ENCODE measurements around the gene ACAP2.

ACAP2 gene

DNA sequence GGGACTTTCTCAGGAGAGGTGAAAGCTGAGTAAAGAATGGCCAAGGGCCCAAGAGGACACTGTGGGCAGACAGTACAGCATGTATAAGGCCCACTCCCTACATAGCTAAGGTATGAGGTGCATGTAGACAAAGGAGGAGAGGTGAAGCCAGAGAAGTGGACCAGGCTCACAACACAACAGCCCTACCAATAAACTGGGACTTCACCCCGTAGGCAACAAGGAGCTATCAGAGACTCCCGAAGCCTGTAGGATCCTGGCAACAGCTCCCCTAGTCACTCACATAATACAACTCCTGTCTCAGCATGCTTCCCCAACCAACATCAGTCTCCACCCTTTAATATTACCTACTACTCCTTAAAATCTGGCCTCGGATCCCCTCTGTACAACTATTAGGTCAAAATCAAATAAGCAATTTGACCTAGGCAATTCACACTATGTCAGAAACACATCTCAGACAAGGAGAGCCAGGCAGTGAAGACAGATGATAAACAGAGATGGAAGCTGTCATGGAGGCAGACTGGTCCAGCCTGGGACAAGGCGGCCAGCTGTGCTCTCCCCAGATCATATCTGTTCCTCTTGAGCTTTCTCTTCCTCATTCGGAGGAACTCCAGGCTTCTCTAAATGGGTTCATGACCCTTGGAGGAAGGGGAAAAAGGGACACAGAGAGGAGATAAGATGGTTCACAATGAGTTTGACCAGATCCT is 173.3 kb downstream of the ACAP2 start:
- Histone ChIP-seq H3K4me3 (ENCODE audit: severe bottlenecking) (peak overlapping the region; percentile 91), H3K36me3 (ENCODE audit: low read depth) (no peaks in the 10 kb centered on the region; the same call in 1 of the 2 replicates), H3K4me1 (ENCODE audit: insufficient read depth, poor library complexity, severe bottlenecking) (peaks cover 7% of the 10 kb centered on the region), H3K27me3 (ENCODE audit: insufficient read depth, poor library complexity, severe bottlenecking) (no peaks in the 10 kb centered on the region), H3K27ac (ENCODE audit: poor library complexity, severe bottlenecking) (no peak overlapping the region), H3K9me3 (ENCODE audit: severe bottlenecking) (no peaks in the 10 kb centered on the region)
- DNase-seq (ENCODE audit: low spot score) (no peak), ATAC-seq (ENCODE audit: low read depth) (no peak)
- TF ChIP-seq, protein P1, sequence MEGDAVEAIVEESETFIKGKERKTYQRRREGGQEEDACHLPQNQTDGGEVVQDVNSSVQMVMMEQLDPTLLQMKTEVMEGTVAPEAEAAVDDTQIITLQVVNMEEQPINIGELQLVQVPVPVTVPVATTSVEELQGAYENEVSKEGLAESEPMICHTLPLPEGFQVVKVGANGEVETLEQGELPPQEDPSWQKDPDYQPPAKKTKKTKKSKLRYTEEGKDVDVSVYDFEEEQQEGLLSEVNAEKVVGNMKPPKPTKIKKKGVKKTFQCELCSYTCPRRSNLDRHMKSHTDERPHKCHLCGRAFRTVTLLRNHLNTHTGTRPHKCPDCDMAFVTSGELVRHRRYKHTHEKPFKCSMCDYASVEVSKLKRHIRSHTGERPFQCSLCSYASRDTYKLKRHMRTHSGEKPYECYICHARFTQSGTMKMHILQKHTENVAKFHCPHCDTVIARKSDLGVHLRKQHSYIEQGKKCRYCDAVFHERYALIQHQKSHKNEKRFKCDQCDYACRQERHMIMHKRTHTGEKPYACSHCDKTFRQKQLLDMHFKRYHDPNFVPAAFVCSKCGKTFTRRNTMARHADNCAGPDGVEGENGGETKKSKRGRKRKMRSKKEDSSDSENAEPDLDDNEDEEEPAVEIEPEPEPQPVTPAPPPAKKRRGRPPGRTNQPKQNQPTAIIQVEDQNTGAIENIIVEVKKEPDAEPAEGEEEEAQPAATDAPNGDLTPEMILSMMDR (IDR thresholded peaks at IDR 0.05; ENCODE audit: poor library complexity, severe bottlenecking) = no peak

DNA sequence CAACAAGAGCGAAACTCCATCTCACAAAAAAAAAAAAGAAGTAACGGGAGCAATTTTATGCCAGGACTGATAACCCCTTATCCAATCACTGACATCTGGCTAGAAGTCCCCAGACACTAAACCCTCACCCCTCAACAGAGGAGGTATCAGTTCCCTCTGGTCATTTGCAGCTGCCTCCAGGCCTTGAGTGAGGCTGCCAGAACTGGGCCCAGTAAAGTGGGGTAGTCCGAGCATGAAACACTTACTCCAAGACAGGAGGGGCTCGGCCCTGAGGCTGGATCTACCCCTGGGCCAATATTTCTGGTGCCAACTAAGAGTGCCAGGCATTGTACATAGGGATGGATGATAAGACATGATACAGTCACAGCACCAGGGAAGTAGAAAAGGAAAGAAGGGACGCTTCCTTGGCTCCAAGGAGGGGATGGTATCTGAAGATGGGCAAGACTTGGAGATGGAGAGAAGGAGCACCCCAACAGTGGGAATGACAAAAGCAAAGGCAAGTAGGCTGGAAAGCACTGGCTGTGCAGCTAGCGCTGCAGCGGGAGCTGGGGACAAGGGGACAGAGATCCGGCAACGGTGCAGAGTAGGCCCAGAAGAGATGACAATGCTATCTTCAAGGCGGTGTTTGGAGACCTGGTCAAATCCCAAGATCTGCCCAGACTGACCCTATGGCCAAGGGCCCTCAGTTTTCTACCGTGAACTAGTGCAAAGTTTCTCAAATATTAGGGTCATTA is 174.1 kb downstream of the ACAP2 start:
- no peaks in the 10 kb centered on the region for H3K9me3 ChIP-seq (ENCODE audit: severe bottlenecking)
- peaks cover 7% of the 10 kb centered on the region for H3K4me1 ChIP-seq (ENCODE audit: insufficient read depth, poor library complexity, severe bottlenecking)
- TF ChIP-seq, protein P1 (IDR thresholded peaks at IDR 0.05; ENCODE audit: poor library complexity, severe bottlenecking) = no peak
- no peak overlapping the region for H3K4me3 ChIP-seq (ENCODE audit: severe bottlenecking)
- no peaks in the 10 kb centered on the region for H3K27me3 ChIP-seq (ENCODE audit: insufficient read depth, poor library complexity, severe bottlenecking)
- no peak overlapping the region for H3K27ac ChIP-seq (ENCODE audit: poor library complexity, severe bottlenecking)
- ATAC-seq (ENCODE audit: low read depth) (no peak), DNase-seq (ENCODE audit: low spot score) (no peak)
- H3K36me3 ChIP-seq (ENCODE audit: low read depth) = no peaks in the 10 kb centered on the region; the same call in 1 of the 2 replicates

DNA sequence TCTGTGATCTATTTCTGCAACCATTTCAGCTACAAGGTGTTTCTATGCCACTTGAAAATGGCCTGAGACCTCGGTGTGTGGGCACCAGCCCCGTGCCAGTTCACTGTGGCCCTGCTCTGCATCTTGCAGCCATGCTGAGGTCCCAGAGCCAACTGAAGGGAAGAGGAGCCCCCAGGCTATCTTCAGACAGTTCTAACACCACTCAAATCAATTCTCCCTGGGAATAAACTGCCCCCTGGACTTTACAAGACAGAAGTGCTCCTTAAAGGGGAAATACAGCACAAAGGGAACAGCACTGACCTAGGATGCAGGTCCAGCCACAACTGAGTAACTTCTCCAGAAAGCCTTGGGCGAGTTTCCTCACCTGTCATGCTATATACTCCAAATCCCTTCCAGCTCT is 175.7 kb downstream of the ACAP2 start:
- DNase-seq (ENCODE audit: low spot score) (no peak), ATAC-seq (ENCODE audit: low read depth) (no peak)
- H3K4me3 ChIP-seq (ENCODE audit: severe bottlenecking) = no peak overlapping the region
- no peaks in the 10 kb centered on the region; the same call in 1 of the 2 replicates for H3K36me3 ChIP-seq (ENCODE audit: low read depth)
- no peaks in the 10 kb centered on the region for H3K27me3 ChIP-seq (ENCODE audit: insufficient read depth, poor library complexity, severe bottlenecking)
- H3K9me3 ChIP-seq (ENCODE audit: severe bottlenecking) = no peaks in the 10 kb centered on the region
- TF ChIP-seq, protein P1 (IDR thresholded peaks at IDR 0.05; ENCODE audit: poor library complexity, severe bottlenecking) = no peak
- H3K27ac ChIP-seq (ENCODE audit: poor library complexity, severe bottlenecking) = no peak overlapping the region
- H3K4me1 ChIP-seq (ENCODE audit: insufficient read depth, poor library complexity, severe bottlenecking) = peaks cover 7% of the 10 kb centered on the region

DNA sequence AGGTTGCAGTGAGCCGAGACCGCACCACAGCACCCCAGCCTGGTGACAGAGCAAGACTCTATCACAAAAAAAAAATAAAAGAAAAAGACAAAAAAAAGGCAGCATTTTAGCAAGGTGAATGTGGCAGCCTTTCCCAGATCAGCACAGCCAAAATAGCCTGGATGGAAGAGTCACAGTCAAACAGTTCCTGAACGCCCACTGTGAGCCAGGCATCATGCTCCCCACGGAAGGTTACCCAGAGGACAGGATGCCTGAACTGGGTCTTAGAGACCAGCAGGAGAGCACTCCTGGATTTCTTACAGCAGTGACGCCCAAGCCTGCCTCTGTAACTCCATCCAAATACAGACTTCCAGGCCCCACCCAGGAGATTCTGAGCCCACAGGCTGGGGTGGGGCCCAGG is 176.4 kb downstream of the ACAP2 start:
- ATAC-seq (ENCODE audit: low read depth) (no peak), DNase-seq (ENCODE audit: low spot score) (no peak)
- Histone ChIP-seq H3K27ac (ENCODE audit: poor library complexity, severe bottlenecking) (no peak overlapping the region), H3K36me3 (ENCODE audit: low read depth) (no peaks in the 10 kb centered on the region; the same call in 1 of the 2 replicates), H3K27me3 (ENCODE audit: insufficient read depth, poor library complexity, severe bottlenecking) (no peaks in the 10 kb centered on the region), H3K9me3 (ENCODE audit: severe bottlenecking) (no peaks in the 10 kb centered on the region), H3K4me3 (ENCODE audit: severe bottlenecking) (no peak overlapping the region), H3K4me1 (ENCODE audit: insufficient read depth, poor library complexity, severe bottlenecking) (peaks cover 7% of the 10 kb centered on the region)
- TF ChIP-seq, protein P1 (IDR thresholded peaks at IDR 0.05; ENCODE audit: poor library complexity, severe bottlenecking) = no peak

Measured in RWPE2 (cell line).